Transverse colon (tissue), 4 donors: ENCODE measurements around the gene SMIM44.

Source experiments
- CTCF ChIP-seq, 5 experiments: fragments of 200-600 bp in 3 of 5; fragments of 450-650 bp in 2 of 5; sonication (generic) in 3 of 5; IDR thresholded peaks; 1 replicate in 2 of 5; 2 replicates in 3 of 5; pipeline ENCODE4 v1.5.1; 2016 to 2017; ENCODE audit warnings: antibody characterized with exemption in 5 of 5, inconsistent platforms in 3 of 5, mild to moderate bottlenecking in 2 of 5, moderate library complexity in 1 of 5
- POLR2A ChIP-seq: fragments of 450-650 bp; IDR thresholded peaks from one replicate; pipeline ENCODE4 v1.6.1; 2016; ENCODE audit warnings: antibody characterized with exemption, mild to moderate bottlenecking, moderate library complexity
- POLR2AphosphoS5 ChIP-seq, 3 donors: sonication (generic); formaldehyde crosslinking; IDR thresholded peaks; one replicate each; pipeline ENCODE4 v1.6.1; 2016; ENCODE audit warnings: antibody characterized with exemption in 3 of 3

GRCh38 chr19:3496392-3497273 is 13.4 kb upstream of the SMIM44 start:
- TF ChIP-seq CTCF (IDR thresholded peaks at IDR 0.05) (no peak), POLR2A (no peak), POLR2AphosphoS5 (IDR thresholded peaks at IDR 0.05) (no peak)
